Measurements from ENCODE around the gene HPDL. TPM values are rescaled to one million over a fixed set of nuclear protein-coding genes. Genes with fewer than 3 reads are reported as not detected.

HPDL gene
- total and polyA plus RNA-seq, 9 donors: 0.12 to 2.0 (median 1.2) TPM; not detected in 1

DNA sequence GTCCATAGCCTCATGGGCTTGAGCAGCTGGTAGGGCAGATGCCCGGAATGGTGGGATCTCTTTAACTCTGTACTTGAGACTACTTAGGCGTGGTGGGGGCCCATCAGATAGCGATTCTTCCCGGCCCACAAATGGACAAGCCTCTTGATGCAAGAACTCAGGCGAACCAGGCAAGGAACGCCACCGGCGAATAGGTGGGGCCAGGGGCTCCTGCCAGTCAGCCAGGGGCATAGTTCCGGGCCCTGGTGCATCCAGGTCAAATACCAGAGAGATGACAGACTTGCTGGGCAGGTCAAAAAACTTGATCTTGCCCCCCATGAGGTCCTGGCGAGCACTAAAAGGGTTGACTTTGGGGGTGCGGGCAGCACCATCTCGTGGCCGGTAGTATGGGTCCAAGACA is 18.3 kb downstream of the HPDL start:
- H3K36me3 ChIP-seq: no peaks in the 10 kb centered on the region
- 88 to 94% (median 92%) methylated on average over 13 of the region's 13 CpGs for WGBS, 3 donors
- intact Hi-C loops (cut with DNase I): loop anchor here in 1 of 4 donors (10.0 kb wide), 1 partner anchor 240 kb away; the partner anchor contains the start of gene NASP
- no peak overlapping the region for H3K4me3 ChIP-seq
- no peak for TF ChIP-seq POLR2A (IDR thresholded peaks at IDR 0.05)
- TF ChIP-seq EP300 (IDR thresholded peaks at IDR 0.05): no peak
- TF ChIP-seq CTCF (IDR thresholded peaks at IDR 0.05): no peak
- peaks cover 19% of the 10 kb centered on the region for H3K4me1 ChIP-seq (ENCODE audit: insufficient read depth)
- DNase-seq: no peak
- no peaks in the 10 kb centered on the region for H3K9me3 ChIP-seq
- no peaks in the 10 kb centered on the region for H3K27me3 ChIP-seq
- no peak overlapping the region for H3K27ac ChIP-seq

- 76 to 88% (median 85%) methylated on average over 2 of the region's 2 CpGs for WGBS, 3 donors
- intact Hi-C loops (cut with DNase I): loop anchor here in 1 of 4 donors (10.0 kb wide), 1 partner anchor 238 kb away; the partner anchor contains the start of gene NASP
- DNase-seq: no peak
- no peaks in the 10 kb centered on the region for H3K36me3 ChIP-seq
- H3K4me3 ChIP-seq: no peak overlapping the region
- H3K4me1 ChIP-seq (ENCODE audit: insufficient read depth): peaks cover 12% of the 10 kb centered on the region
- no peak overlapping the region for H3K27ac ChIP-seq
- no peaks in the 10 kb centered on the region for H3K27me3 ChIP-seq
- no peaks in the 10 kb centered on the region for H3K9me3 ChIP-seq
- TF ChIP-seq POLR2A (IDR thresholded peaks at IDR 0.05) (no peak), EP300 (IDR thresholded peaks at IDR 0.05) (no peak)
Observed at GRCh38 chr1:45346473-45346872, 19.8 kb downstream of the HPDL start.

DNA sequence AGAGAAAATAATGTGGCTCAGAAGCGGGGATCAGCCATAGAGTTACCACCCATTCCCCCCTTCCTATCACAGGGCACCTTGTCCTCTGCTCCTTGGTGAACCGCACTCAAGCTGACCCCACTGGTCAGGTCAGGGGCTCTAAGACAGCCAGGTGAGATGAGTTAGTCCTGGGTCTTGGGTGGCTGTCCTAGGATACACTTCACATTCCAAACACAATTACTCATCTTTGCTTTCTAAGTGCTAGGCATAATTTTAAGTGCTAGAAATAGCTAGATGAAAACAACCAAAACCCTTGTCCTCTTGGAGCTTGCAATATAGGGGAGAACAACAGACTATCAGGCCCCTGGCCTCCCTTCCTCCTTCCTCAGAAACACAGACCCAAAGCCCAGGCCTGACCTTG is 21.3 kb downstream of the HPDL start:
- 75 to 85% (median 81%) methylated on average over 2 of the region's 2 CpGs for WGBS, 3 donors

DNA sequence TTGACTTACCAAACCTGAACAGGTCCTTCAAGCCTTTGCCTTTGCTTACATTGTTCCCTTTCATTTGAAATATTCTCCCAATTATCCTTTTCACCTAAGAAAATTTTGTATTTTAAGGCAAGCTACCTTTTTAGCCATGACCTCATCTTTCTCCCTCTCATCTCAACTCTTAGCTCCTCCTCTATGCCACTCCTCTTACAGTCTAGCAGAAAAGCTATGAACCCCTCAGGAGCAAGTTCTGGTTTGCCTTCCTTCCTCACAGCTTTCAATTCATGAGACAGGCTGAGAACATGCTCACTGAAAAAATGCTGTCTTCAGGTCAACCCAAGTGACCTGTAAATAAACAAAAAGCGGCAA is 21.9 kb downstream of the HPDL start:
- peaks cover 13% of the 10 kb centered on the region for H3K4me1 ChIP-seq (ENCODE audit: insufficient read depth)

More for the DNA sequence above, 21.3 kb downstream of the HPDL start:
- Histone ChIP-seq H3K4me3 (no peak overlapping the region), H3K27ac (peak overlapping the region; percentile 28 to 61), H3K4me1 (ENCODE audit: insufficient read depth) (peaks cover 13% of the 10 kb centered on the region), H3K9me3 (no peaks in the 10 kb centered on the region), H3K36me3 (no peaks in the 10 kb centered on the region), H3K27me3 (no peaks in the 10 kb centered on the region)
- TF ChIP-seq POLR2A (IDR thresholded peaks at IDR 0.05) (no peak), CTCF (IDR thresholded peaks at IDR 0.05) (no peak)
- DNase-seq: no peak
- intact Hi-C loops (cut with DNase I): loop anchor here in 1 of 4 donors (10.0 kb wide), 1 partner anchor 237 kb away; the partner anchor contains the start of gene NASP

More for the DNA sequence above, 21.9 kb downstream of the HPDL start:
- DNase-seq: no peak
- Histone ChIP-seq H3K27ac (peak overlapping the region; percentile 28 to 61), H3K27me3 (no peaks in the 10 kb centered on the region), H3K9me3 (no peaks in the 10 kb centered on the region), H3K4me3 (no peak overlapping the region), H3K36me3 (no peaks in the 10 kb centered on the region)
- WGBS, 3 donors: 14 to 19% (median 15%) methylated on average over 1 of the region's 1 CpG
- intact Hi-C loops (cut with DNase I): loop anchor here in 1 of 4 donors (10.0 kb wide), 1 partner anchor 236 kb away; the partner anchor contains the start of gene NASP
- TF ChIP-seq EP300 (IDR thresholded peaks at IDR 0.05) (no peak), POLR2A (IDR thresholded peaks at IDR 0.05) (no peak), CTCF (IDR thresholded peaks at IDR 0.05) (no peak)

All from ovary (tissue), 9 donors.